ENCODE data around the gene LMF1.

DNA sequence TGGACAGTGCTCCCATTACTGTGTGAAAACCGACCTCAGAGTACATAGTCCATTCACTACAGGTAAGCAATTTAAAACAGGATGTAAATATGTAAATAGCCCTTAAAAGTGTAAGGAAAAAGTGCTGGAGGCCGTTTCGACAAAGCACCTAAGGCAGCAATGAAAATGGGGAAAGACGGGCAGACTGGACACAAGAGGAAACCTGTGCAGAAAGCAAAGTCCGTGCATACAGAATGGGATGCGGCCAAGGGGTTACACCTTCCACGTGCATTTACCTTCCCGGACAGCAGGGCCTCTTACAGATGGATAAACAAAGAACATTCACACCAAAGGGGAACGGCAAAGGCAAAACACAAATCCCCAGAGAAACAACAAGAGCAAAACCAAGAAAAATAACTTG is 32.0 kb downstream of the LMF1 start:
- TF ChIP-seq CTCF (IDR thresholded peaks at IDR 0.05 in 4 of 5, conservative IDR thresholded peaks at IDR 0.05 in 1 of 5) (no peak), POLR2A (IDR thresholded peaks at IDR 0.05) (no peak)
